ENCODE results near the gene AKR1B15.
"Not testable (repeated sequence)": the region's sequence is repeated elsewhere in the genome, so short reads cannot be mapped to it uniquely, and the experiment has no call there.

AKR1B15 gene

GRCh38 chr7:134533288-134533771, 15.6 kb upstream of the AKR1B15 start:
- no peak for DNase-seq

GRCh38 chr7:134534633-134535032, 14.3 kb upstream of the AKR1B15 start:
- no peak for DNase-seq

- no peak for DNase-seq
Measured at GRCh38 chr7:134535272-134535918, 13.5 kb upstream of the AKR1B15 start.

GRCh38 chr7:134535919-134536299, 13.0 kb upstream of the AKR1B15 start:
- no peak for DNase-seq

- not testable (repeated sequence) for DNase-seq
Measured at GRCh38 chr7:134536558-134536957, 12.4 kb upstream of the AKR1B15 start.

- not testable (repeated sequence) for DNase-seq
Measured at GRCh38 chr7:134537273-134537781, 11.6 kb upstream of the AKR1B15 start.

- DNase-seq, result no peak
Measured at GRCh38 chr7:134539380-134540004, 9.4 kb upstream of the AKR1B15 start.

- DNase-seq, result not testable (repeated sequence)
Measured at GRCh38 chr7:134541501-134542194, 7.3 kb upstream of the AKR1B15 start.

GRCh38 chr7:134542195-134542771, 6.6 kb upstream of the AKR1B15 start:
- no peak for DNase-seq

- DNase-seq, result no peak
Measured at GRCh38 chr7:134545380-134545779, 3.5 kb upstream of the AKR1B15 start.

- DNase-seq, result no peak
Measured at GRCh38 chr7:134545918-134546317, 3.0 kb upstream of the AKR1B15 start.

GRCh38 chr7:134546955-134547354, 2.0 kb upstream of the AKR1B15 start:
- no peak for DNase-seq

- DNase-seq, result peak; percentile 74
Measured at GRCh38 chr7:134547397-134548054, 1.4 kb upstream of the AKR1B15 start.

GRCh38 chr7:134549366-134549765, 456 bp downstream of the AKR1B15 start:
- DNase-seq, result no peak

GRCh38 chr7:134552105-134552504, 3.2 kb downstream of the AKR1B15 start:
- no peak for DNase-seq

GRCh38 chr7:134553976-134554375, 5.1 kb downstream of the AKR1B15 start:
- DNase-seq, result no peak

- no peak for DNase-seq
Measured at GRCh38 chr7:134554417-134554966, 5.6 kb downstream of the AKR1B15 start.

- no peak for DNase-seq
Measured at GRCh38 chr7:134557391-134557790, 8.5 kb downstream of the AKR1B15 start.

- no peak for DNase-seq
Measured at GRCh38 chr7:134558370-134558769, 9.5 kb downstream of the AKR1B15 start.

GRCh38 chr7:134561616-134562015, 12.7 kb downstream of the AKR1B15 start:
- not testable (repeated sequence) for DNase-seq

GRCh38 chr7:134562136-134562535, 13.2 kb downstream of the AKR1B15 start:
- no peak for DNase-seq

- not testable (repeated sequence) for DNase-seq
Measured at GRCh38 chr7:134563398-134563749, 14.5 kb downstream of the AKR1B15 start.

All from left hindlimb (tissue), 1 donor.